Stomach (tissue), 9 donors: ENCODE data around the gene NEDD4L. TPM values are rescaled to one million over a fixed set of nuclear protein-coding genes. Genes with fewer than 3 reads are reported as not detected.

Experiments
- DNase-seq, 2 donors: peaks; one replicate each; pipeline versions ENCODE4 v3.0.0 to v3.0.0-alpha.2; 2013 to 2019
- H3K27ac ChIP-seq, 5 donors: fragments of 200-600 bp in 4 of 5; sonication (generic) in 4 of 5; one replicate each; pipeline ENCODE4 v1.5.1; 2013 to 2019; ENCODE audit warnings: mild to moderate bottlenecking in 1 of 5, moderate library complexity in 1 of 5
- H3K27me3 ChIP-seq, 3 donors: fragments of 200-600 bp; sonication (generic); one replicate each; pipeline ENCODE4 v1.5.1; 2017 to 2019; ENCODE audit warnings: mixed run types in 1 of 3
- H3K36me3 ChIP-seq, 4 donors: fragments of 200-600 bp; sonication (generic); 1 replicate in 3 of 4; 2 replicates in 1 of 4; pipeline ENCODE4 v1.5.1; 2016 to 2019
- H3K4me1 ChIP-seq, 4 donors: fragments of 200-600 bp; sonication (generic); one replicate each; pipeline ENCODE4 v1.5.1; 2016 to 2019
- H3K4me3 ChIP-seq, 4 donors: fragments of 200-600 bp; sonication (generic) in 3 of 4; one replicate each; pipeline ENCODE4 v1.5.1; 2016 to 2019; ENCODE audit warnings: mild to moderate bottlenecking in 1 of 4
- H3K9me3 ChIP-seq, 4 donors: fragments of 200-600 bp; sonication (generic); one replicate each; pipeline ENCODE4 v1.5.1; 2016 to 2019
- EP300 ChIP-seq: sonication (generic); formaldehyde crosslinking; IDR thresholded peaks from one replicate; pipeline ENCODE4 v1.6.1; 2017; ENCODE audit warnings: antibody characterized with exemption
- POLR2A ChIP-seq, 4 donors: fragments of 450-650 bp; IDR thresholded peaks; one replicate each; pipeline ENCODE4 v1.6.1; 2016; ENCODE audit warnings: antibody characterized with exemption in 4 of 4, control low read depth in 2 of 4, mild to moderate bottlenecking in 1 of 4, moderate library complexity in 1 of 4
- POLR2AphosphoS5 ChIP-seq, 3 donors: sonication (generic); formaldehyde crosslinking; IDR thresholded peaks; one replicate each; pipeline ENCODE4 v1.6.1; 2016; ENCODE audit warnings: antibody characterized with exemption in 3 of 3
- WGBS, 5 donors: extraction: QIAGEN DNeasy Blood & Tissue Kit in 3 of 5; methylation state at CpG; one replicate each; pipeline versions ENCODE4 v1.1.5 to v1.1.7; 2013 to 2018; 5-methylcytosine and 5-hydroxymethylcytosine counted together
- intact Hi-C: fragments of 100-400 bp; cut with DNase I; formaldehyde crosslinking; loops from one replicate; pipeline ENCODE4 v1.15.1; 2023; ENCODE audit warnings: low total_unique reads
- polyA plus RNA-seq, 3 donors: library from polyadenylated mRNA; stranded (reverse); fragments of 200-250 nt; gene quantifications; one replicate each; pipeline ENCODE4 v1.2.3, GENCODE V29; 2013
- total RNA-seq, 5 donors: library from RNA; depleted of rRNA; stranded (reverse); fragments of >200 nt; gene quantifications; one replicate each; pipeline versions ENCODE4 v1.1.0 to v1.2.3, GENCODE V29; 2014 to 2016
- TF ChIP-seq, protein P1 (sequence below), 7 experiments: fragments of 450-650 bp in 4 of 7; fragments of 200-600 bp in 3 of 7; sonication (generic) in 3 of 7; IDR thresholded peaks; one replicate each; pipeline ENCODE4 v1.5.1; 2016 to 2019; ENCODE audit warnings: antibody characterized with exemption in 7 of 7, control low read depth in 2 of 7, mild to moderate bottlenecking in 1 of 7
- donor health status: healthy with polysubstance abuse.
- donor health status: Bipolar disorder and iron deficiency.
- donor health status: healthy.

The NEDD4L gene
- total and polyA plus RNA-seq, 8 donors: 46.1 to 315 (median 129) TPM

DNA sequence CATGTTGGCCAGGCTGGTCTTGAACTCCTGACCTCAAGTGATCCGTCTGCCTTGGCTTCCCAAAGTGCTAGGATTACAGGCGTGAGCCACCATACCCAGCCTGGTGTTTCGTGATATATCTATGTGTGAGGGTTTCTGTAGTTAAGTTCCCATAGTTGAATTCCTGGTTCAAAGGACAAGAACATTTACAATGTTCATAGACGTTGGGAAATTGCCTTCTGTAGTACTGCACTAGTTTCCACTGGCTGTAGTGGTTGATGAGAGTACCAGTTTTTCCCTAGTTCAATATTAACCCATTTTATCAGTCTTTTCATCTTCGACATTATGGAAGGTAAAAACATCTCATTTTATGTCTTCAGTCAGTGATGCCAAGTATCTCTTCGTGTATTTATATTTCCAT is 171.0 kb downstream of the NEDD4L start:
- Histone ChIP-seq H3K4me1 (peaks cover 0 to 35% (median 11%) of the 10 kb centered on the region in 4 donors), H3K27me3 (no peaks in the 10 kb centered on the region), H3K9me3 (no peaks in the 10 kb centered on the region), H3K27ac (no peak overlapping the region), H3K4me3 (no peak overlapping the region), H3K36me3 (no peaks in the 10 kb centered on the region)
- WGBS, 5 donors: 53 to 75% (median 57%) methylated on average over 6 of the region's 6 CpGs
- TF ChIP-seq, protein P1, sequence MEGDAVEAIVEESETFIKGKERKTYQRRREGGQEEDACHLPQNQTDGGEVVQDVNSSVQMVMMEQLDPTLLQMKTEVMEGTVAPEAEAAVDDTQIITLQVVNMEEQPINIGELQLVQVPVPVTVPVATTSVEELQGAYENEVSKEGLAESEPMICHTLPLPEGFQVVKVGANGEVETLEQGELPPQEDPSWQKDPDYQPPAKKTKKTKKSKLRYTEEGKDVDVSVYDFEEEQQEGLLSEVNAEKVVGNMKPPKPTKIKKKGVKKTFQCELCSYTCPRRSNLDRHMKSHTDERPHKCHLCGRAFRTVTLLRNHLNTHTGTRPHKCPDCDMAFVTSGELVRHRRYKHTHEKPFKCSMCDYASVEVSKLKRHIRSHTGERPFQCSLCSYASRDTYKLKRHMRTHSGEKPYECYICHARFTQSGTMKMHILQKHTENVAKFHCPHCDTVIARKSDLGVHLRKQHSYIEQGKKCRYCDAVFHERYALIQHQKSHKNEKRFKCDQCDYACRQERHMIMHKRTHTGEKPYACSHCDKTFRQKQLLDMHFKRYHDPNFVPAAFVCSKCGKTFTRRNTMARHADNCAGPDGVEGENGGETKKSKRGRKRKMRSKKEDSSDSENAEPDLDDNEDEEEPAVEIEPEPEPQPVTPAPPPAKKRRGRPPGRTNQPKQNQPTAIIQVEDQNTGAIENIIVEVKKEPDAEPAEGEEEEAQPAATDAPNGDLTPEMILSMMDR (IDR thresholded peaks at IDR 0.05): no peak
- TF ChIP-seq POLR2AphosphoS5 (IDR thresholded peaks at IDR 0.05): no peak
- no peak for TF ChIP-seq POLR2A (IDR thresholded peaks at IDR 0.05)
- no peak for TF ChIP-seq EP300
- no peak for DNase-seq
- intact Hi-C loops: no loop called here

DNA sequence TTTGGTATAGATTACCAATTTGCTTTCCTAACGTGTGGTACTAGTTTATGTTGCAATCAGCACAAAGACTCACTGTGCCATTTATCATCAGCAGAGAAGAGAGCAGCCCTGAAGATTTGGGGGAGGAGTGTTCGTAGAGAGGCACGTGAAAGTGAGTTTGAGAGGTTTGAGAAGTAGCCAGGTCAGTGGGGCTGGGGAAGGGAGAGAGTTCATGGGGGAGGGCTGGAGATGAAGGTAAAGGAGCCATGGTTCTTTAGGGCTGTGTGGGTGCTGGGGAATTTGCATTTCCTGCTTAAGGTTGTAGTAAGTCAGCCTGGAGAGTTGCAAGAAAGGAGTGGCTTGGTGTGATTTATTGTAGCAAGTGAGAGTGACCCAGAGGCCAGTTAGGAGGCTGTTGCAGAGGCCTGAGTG is 172.1 kb downstream of the NEDD4L start:
- intact Hi-C loops: no loop called here
- no peaks in the 10 kb centered on the region for H3K36me3 ChIP-seq
- H3K9me3 ChIP-seq: no peaks in the 10 kb centered on the region
- no peak overlapping the region for H3K4me3 ChIP-seq
- no peak for DNase-seq
- H3K4me1 ChIP-seq: peaks cover 0 to 35% (median 11%) of the 10 kb centered on the region in 4 donors
- 37 to 58% (median 41%) methylated on average over 3 of the region's 3 CpGs for WGBS, 5 donors
- no peaks in the 10 kb centered on the region for H3K27me3 ChIP-seq
- TF ChIP-seq POLR2AphosphoS5 (IDR thresholded peaks at IDR 0.05) (no peak), POLR2A (IDR thresholded peaks at IDR 0.05) (no peak), EP300 (no peak)
- TF ChIP-seq, protein P1 (IDR thresholded peaks at IDR 0.05): no peak
- H3K27ac ChIP-seq: peak overlapping the region in 4 of 5 donors; percentile 1 to 51 (median 16)

DNA sequence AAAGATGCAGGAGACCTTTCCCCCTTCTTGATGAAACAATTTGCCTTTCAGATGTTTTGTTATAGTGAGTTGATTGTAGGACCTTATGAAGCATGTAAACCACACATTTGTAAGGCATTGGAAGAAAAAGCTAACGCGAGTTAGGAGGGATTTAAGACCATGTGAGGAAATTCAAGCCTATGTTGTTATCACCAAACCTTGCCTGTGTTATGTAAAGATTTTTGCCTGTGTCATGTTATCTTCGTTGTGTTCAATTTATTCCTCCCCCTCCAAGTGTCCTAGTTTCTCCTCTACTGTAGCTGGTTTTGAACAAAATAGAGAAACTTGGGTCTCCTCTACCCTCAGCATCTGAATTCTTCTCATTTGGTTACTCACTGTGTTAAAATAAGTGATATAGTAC is 173.0 kb downstream of the NEDD4L start:
- no peak for DNase-seq
- H3K9me3 ChIP-seq: no peaks in the 10 kb centered on the region
- H3K4me3 ChIP-seq: no peak overlapping the region
- H3K4me1 ChIP-seq: peaks cover 0 to 28% (median 11%) of the 10 kb centered on the region in 4 donors
- TF ChIP-seq EP300 (no peak), POLR2A (IDR thresholded peaks at IDR 0.05) (no peak)
- TF ChIP-seq, protein P1 (IDR thresholded peaks at IDR 0.05): no peak
- 40 to 82% (median 54%) methylated on average over 3 of the region's 3 CpGs for WGBS, 5 donors
- H3K27me3 ChIP-seq: no peaks in the 10 kb centered on the region
- intact Hi-C loops: no loop called here
- H3K27ac ChIP-seq: peak overlapping the region in 1 of 5 donors; percentile 2
- H3K36me3 ChIP-seq: no peaks in the 10 kb centered on the region

DNA sequence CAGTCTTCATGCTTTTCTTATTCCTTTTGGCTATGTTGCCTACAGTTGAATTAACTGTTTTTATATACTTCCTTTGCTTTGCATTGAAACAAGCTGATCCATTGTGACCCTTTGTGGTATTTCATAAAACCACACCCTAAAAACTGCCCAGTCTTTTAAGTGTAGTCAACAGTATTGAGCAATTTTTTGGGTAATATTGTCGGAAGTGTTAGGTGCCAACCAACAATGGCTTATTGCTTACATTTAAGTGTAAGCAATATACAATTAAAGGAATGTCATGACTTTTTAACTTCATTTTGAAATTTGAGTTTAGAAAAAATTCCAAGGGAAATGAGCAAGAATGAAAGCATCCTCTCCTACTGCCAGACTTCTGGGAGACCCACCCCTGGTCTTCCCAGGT is 174.1 kb downstream of the NEDD4L start:
- no peak for DNase-seq
- 57 to 68% (median 59%) methylated on average over 1 of the region's 1 CpG for WGBS, 5 donors
- Histone ChIP-seq H3K36me3 (no peaks in the 10 kb centered on the region), H3K4me3 (no peak overlapping the region), H3K27me3 (no peaks in the 10 kb centered on the region), H3K9me3 (no peaks in the 10 kb centered on the region), H3K4me1 (peaks cover 0 to 23% (median 10%) of the 10 kb centered on the region in 4 donors), H3K27ac (no peak overlapping the region)
- TF ChIP-seq POLR2A (IDR thresholded peaks at IDR 0.05): no peak
- no peak for TF ChIP-seq EP300
- TF ChIP-seq, protein P1 (IDR thresholded peaks at IDR 0.05): no peak
- TF ChIP-seq POLR2AphosphoS5 (IDR thresholded peaks at IDR 0.05): no peak
- intact Hi-C loops: no loop called here
